Mucosa of descending colon (tissue), 3 donors: Measurements from ENCODE around the gene EIF4A3. TPM values are rescaled to one million over a fixed set of nuclear protein-coding genes. Genes with fewer than 3 reads are reported as not detected.

Experiments used
- ATAC-seq: fragments of 200-7000 bp; cut with Tn5 transposase; one replicate; pipeline ENCODE4 v1.9.1; 2020; ENCODE audit warnings: mild to moderate bottlenecking, moderate library complexity
- DNase-seq, 3 donors: peaks; one replicate each; pipeline ENCODE4 v3.0.0-alpha.2; 2020
- H3K36me3 ChIP-seq: fragments of 200-600 bp; one replicate; pipeline ENCODE4 v1.8.0; 2021; ENCODE audit warnings: low read depth, mild to moderate bottlenecking
- H3K4me1 ChIP-seq: fragments of 200-600 bp; one replicate; pipeline ENCODE4 v1.8.0; 2021; ENCODE audit warnings: low read depth, mild to moderate bottlenecking
- H3K4me3 ChIP-seq: fragments of 200-600 bp; one replicate; pipeline ENCODE4 v1.8.0; 2021; ENCODE audit warnings: mild to moderate bottlenecking
- H3K9me3 ChIP-seq: fragments of 200-600 bp; one replicate; pipeline ENCODE4 v1.8.0; 2021; ENCODE audit warnings: mild to moderate bottlenecking
- intact Hi-C, 2 donors: fragments of 100-400 bp; cut with DNase I in 1 of 2; cut with micrococcal nuclease in 1 of 2; formaldehyde crosslinking; loops; one replicate each; pipeline versions ENCODE4 v1.11.0 to v1.11.1; 2022; cut with DNase I, micrococcal nuclease
- total RNA-seq, 3 donors: library from RNA; stranded (reverse); fragmentation: NEBNext Ultra II Directional in 2 of 3; extraction: Animal tissue kit (Norgen Biotek cat#: 25700) in 2 of 3; gene quantifications; one replicate each; pipeline versions ENCODE4 v1.2.1 to v1.2.4, GENCODE V29; 2021 to 2023
- TF ChIP-seq, protein P1 (sequence below): fragments of 200-600 bp; IDR thresholded peaks from one replicate; pipeline ENCODE4 v1.8.0; 2022; ENCODE audit warnings: antibody characterized with exemption, mild to moderate bottlenecking
- donor health status: DM: no; HTN: no; CAD: no; lungs with moderate emphysema.
- donor health status: DM: no; HTN: no; CAD: no.
- donor health status: DM: no; HTN: yes; CAD: no.

The EIF4A3 gene
- total RNA-seq, 3 donors from 2014 or later, result 59.2 to 80.2 (median 61.8) TPM

DNA sequence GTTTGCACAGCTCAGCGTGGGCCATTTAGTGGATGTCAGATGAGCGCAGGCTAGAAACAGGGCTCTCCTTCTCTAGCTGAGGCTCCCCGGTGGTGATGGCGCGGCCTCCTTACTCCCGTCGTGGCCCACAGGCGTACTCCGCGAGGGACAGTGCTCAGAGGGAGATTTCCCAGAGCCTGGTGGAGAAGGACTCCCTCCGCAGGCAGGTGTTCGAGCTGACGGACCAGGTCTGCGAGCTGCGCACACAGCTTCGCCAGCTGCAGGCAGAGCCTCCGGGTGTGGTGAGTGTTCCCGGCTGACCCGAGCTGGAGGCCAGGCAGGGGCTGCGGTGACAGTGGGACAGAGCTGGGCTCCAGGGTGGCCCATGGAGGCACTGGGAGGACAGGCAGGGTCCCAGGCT, 44.3 kb upstream of the EIF4A3 start:
- intact Hi-C loops, result no loop called here
- no peaks in the 10 kb centered on the region for H3K9me3 ChIP-seq
- no peaks in the 10 kb centered on the region for H3K36me3 ChIP-seq
- H3K4me1 ChIP-seq, result peaks cover 5% of the 10 kb centered on the region
- ATAC-seq, result no peak
- DNase-seq, result no peak
- no peak overlapping the region for H3K4me3 ChIP-seq
- TF ChIP-seq, protein P1, sequence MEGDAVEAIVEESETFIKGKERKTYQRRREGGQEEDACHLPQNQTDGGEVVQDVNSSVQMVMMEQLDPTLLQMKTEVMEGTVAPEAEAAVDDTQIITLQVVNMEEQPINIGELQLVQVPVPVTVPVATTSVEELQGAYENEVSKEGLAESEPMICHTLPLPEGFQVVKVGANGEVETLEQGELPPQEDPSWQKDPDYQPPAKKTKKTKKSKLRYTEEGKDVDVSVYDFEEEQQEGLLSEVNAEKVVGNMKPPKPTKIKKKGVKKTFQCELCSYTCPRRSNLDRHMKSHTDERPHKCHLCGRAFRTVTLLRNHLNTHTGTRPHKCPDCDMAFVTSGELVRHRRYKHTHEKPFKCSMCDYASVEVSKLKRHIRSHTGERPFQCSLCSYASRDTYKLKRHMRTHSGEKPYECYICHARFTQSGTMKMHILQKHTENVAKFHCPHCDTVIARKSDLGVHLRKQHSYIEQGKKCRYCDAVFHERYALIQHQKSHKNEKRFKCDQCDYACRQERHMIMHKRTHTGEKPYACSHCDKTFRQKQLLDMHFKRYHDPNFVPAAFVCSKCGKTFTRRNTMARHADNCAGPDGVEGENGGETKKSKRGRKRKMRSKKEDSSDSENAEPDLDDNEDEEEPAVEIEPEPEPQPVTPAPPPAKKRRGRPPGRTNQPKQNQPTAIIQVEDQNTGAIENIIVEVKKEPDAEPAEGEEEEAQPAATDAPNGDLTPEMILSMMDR, result no peak

DNA sequence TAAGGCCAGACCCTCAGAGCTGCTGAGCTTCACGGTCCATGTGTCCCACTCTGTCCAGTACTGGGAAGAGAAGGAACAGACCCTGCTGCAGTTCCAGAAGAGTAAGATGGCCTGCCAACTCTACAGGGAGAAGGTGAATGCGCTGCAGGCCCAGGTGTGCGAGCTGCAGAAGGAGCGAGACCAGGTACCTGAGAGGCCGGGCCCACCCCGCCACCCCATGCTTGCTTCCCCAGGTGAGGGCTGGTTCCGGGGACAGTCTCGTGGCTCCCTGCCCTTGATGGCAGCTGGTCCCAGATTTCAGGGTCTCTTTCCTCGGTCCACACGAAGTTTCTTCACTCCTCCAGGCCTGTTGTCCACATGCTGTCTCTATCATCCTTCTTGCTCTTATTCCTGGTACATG, 43.8 kb upstream of the EIF4A3 start:
- intact Hi-C loops, result no loop called here
- Histone ChIP-seq H3K9me3 (no peaks in the 10 kb centered on the region), H3K36me3 (no peaks in the 10 kb centered on the region), H3K4me3 (no peak overlapping the region), H3K4me1 (peaks cover 5% of the 10 kb centered on the region)
- DNase-seq (no peak), ATAC-seq (no peak)
- TF ChIP-seq, protein P1, result no peak

DNA sequence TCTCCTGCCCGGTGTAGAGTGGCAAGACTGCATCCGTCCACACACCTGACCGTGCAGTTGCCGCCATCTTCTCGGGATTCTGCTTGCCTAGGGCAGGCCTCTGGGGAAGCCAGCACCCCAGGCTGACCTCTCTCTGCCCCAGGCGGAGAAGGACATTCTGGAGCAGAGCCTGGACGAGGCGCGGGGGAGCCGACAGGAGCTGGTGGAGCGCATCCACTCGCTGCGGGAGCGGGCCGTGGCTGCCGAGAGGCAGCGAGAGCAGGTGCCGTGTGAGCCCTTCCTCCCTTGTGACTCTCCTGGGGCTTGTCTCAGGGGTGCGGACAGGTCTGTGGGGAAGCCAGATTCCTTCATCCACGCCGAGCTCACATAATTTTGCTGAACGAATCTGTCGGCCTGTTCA, 42.7 kb upstream of the EIF4A3 start:
- H3K36me3 ChIP-seq, result no peaks in the 10 kb centered on the region
- H3K4me3 ChIP-seq, result no peak overlapping the region
- intact Hi-C loops, result no loop called here
- H3K4me1 ChIP-seq, result peaks cover 5% of the 10 kb centered on the region
- TF ChIP-seq, protein P1, result no peak
- H3K9me3 ChIP-seq, result no peaks in the 10 kb centered on the region
- ATAC-seq, result no peak
- no peak for DNase-seq

DNA sequence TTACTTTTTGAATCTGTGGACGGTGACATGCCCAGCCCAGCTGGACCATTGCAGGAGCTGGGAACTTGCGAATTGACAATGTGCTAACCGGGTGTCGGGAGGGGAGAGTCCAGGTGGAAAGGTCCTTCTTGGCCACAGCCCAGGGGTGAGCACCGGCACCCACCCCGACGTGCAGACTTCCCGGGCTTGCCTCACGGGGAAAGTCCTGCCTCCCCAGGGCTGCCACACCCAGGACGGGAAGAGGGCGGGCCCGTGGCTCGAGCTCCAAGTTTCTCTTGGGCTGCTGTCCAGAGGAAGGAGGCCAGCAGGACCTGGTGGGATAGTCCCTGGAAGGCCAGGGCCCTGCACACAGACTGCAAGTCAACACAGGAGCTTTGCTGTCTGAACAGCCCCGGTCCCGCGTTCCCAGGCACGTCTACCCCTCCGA, 40.6 kb upstream of the EIF4A3 start:
- no peaks in the 10 kb centered on the region for H3K9me3 ChIP-seq
- TF ChIP-seq, protein P1, result no peak
- no peak overlapping the region for H3K4me3 ChIP-seq
- intact Hi-C loops, result no loop called here
- peaks cover 5% of the 10 kb centered on the region for H3K4me1 ChIP-seq
- DNase-seq, result peak; percentile 69 to 82 (median 80)
- ATAC-seq, result peak; percentile 91
- no peaks in the 10 kb centered on the region for H3K36me3 ChIP-seq

DNA sequence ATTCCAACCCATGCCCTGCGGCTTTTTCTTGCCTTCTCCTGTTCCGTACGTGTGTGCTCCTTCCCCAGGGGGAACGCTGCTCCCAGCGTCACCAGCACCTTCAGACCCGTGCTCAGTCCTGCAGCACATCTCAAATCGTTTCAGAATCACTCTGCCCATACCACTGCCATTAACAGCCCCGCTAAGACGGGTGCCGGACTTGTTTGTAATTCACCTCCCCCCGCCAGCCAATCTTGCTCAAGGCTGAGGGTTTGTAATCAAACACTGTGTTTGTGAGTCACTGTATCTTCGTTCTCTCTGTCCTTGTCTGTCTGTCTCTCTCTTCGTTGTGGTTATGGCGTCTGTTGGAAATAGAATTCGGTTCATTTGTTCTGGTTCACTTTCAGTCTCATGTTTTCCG, 40.2 kb upstream of the EIF4A3 start:
- no peak overlapping the region for H3K4me3 ChIP-seq
- H3K9me3 ChIP-seq, result no peaks in the 10 kb centered on the region
- peak; percentile 45 for ATAC-seq
- intact Hi-C loops, result no loop called here
- H3K4me1 ChIP-seq, result peaks cover 5% of the 10 kb centered on the region
- DNase-seq, result no peak
- no peaks in the 10 kb centered on the region for H3K36me3 ChIP-seq
- TF ChIP-seq, protein P1, result no peak

DNA sequence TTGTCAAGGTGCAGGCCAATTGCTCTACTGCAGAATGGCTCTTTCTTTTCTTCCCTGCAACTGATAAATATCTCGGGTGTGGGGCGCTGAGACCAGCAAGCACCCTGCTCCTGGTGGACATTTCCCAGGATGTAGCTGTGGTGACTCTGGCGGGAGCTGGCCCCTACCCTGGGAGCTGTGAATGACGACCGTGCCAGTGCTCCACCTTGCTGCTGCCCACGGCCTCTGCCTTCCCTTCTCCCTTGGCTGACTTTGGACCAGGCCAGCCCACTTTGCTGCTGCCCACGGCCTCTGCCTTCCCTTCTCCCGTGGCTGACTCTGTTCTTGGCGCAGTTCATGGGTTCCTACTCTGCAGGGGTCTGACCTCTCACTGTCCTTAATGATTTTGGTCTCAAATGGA, 39.0 kb upstream of the EIF4A3 start:
- ATAC-seq (no peak), DNase-seq (no peak)
- TF ChIP-seq, protein P1, result no peak
- H3K4me3 ChIP-seq, result no peak overlapping the region
- intact Hi-C loops, result no loop called here
- no peaks in the 10 kb centered on the region for H3K9me3 ChIP-seq
- no peaks in the 10 kb centered on the region for H3K36me3 ChIP-seq
- peaks cover 5% of the 10 kb centered on the region for H3K4me1 ChIP-seq
